K562 (cell line): Measurements from ENCODE around the gene TGFBR1. TPM values are rescaled to one million over a fixed set of nuclear protein-coding genes. Genes with fewer than 3 reads are reported as not detected.

ENCODE experiments used
- CEBPB ChIP-seq: fragments of 450-650 bp; IDR thresholded peaks from 2 replicates; pipeline ENCODE4 v1.6.1; 2016; ENCODE audit warnings: missing genetic modification characterization, missing compliant biosample characterization
- DACH1 ChIP-seq: fragments of 450-650 bp; IDR thresholded peaks from 2 replicates; pipeline ENCODE4 v1.6.1; 2018; ENCODE audit not compliant: partially characterized antibody
- E2F1 ChIP-seq: sonication (generic); formaldehyde crosslinking; IDR thresholded peaks from 2 replicates; pipeline ENCODE4 v1.8.1; 2023; ENCODE audit warnings: mild to moderate bottlenecking, missing genetic modification reagents, moderate library complexity
- ELK3 ChIP-seq: fragments of 450-650 bp; formaldehyde crosslinking; IDR thresholded peaks from 2 replicates; pipeline ENCODE4 v1.4.0; 2020; ENCODE audit warnings: mild to moderate bottlenecking
- FOXP1 ChIP-seq: sonication (generic); formaldehyde crosslinking; IDR thresholded peaks from 2 replicates; pipeline ENCODE4 v1.8.0; 2022; ENCODE audit warnings: mild to moderate bottlenecking, missing genetic modification reagents
- MCM2 ChIP-seq: fragments of 450-650 bp; IDR thresholded peaks from 2 replicates; pipeline ENCODE4 v1.6.1; 2017; ENCODE audit warnings: low read depth, mild to moderate bottlenecking
- NCOR1 ChIP-seq: fragments of 450-650 bp; IDR thresholded peaks from 2 replicates; pipeline ENCODE4 v1.6.1; 2016; ENCODE audit warnings: mild to moderate bottlenecking, moderate library complexity
- NFYB ChIP-seq: IDR thresholded peaks from 2 replicates; pipeline ENCODE4 v1.6.1; 2011; ENCODE audit warnings: mild to moderate bottlenecking, moderate library complexity; ENCODE audit not compliant: insufficient read length; ENCODE audit errors: extremely low read depth
- PBX2 ChIP-seq, 2 experiments: IDR thresholded peaks in 1 of 2; conservative IDR thresholded peaks in 1 of 2; 2 replicates each; pipeline ENCODE4 v1.6.1; 2016; ENCODE audit warnings: low read depth in 2 of 2, mild to moderate bottlenecking in 1 of 2, missing compliant biosample characterization in 1 of 2, missing genetic modification characterization in 1 of 2, moderate library complexity in 1 of 2
- RB1 ChIP-seq: fragments of 450-650 bp; IDR thresholded peaks from 2 replicates; pipeline ENCODE4 v1.6.1; 2017; ENCODE audit warnings: low read depth, mild to moderate bottlenecking
- SMAD4 ChIP-seq: fragments of 250-450 bp; sonication (Bioruptor Pico); conservative IDR thresholded peaks from 2 replicates; pipeline ENCODE4 v1.8.0; 2021; ENCODE audit warnings: inconsistent platforms, mild to moderate bottlenecking, moderate library complexity
- SREBF2 ChIP-seq: sonication (generic); formaldehyde crosslinking; IDR thresholded peaks from 2 replicates; pipeline ENCODE4 v1.4.0; 2020; ENCODE audit warnings: mild to moderate bottlenecking, missing genetic modification reagents
- TAF9B ChIP-seq: fragments of 450-650 bp; IDR thresholded peaks from 2 replicates; pipeline ENCODE4 v1.6.1; 2018; ENCODE audit warnings: mild to moderate bottlenecking; ENCODE audit not compliant: partially characterized antibody
- TARDBP ChIP-seq: fragments of 450-650 bp; IDR thresholded peaks from 2 replicates; pipeline ENCODE4 v1.6.1; 2016
- TGIF2 ChIP-seq: sonication (generic); formaldehyde crosslinking; IDR thresholded peaks from 2 replicates; pipeline ENCODE4 v1.8.1; 2022; ENCODE audit warnings: mild to moderate bottlenecking, missing genetic modification reagents, moderate library complexity
- ZBTB9 ChIP-seq: fragments of 450-650 bp; formaldehyde crosslinking; IDR thresholded peaks from 2 replicates; pipeline ENCODE4 v1.4.0; 2020; ENCODE audit warnings: mild to moderate bottlenecking, moderate library complexity
- ZNF609 ChIP-seq: sonication (generic); formaldehyde crosslinking; IDR thresholded peaks from 2 replicates; pipeline ENCODE4 v1.8.1; 2023; ENCODE audit warnings: missing genetic modification reagents, mild to moderate bottlenecking, borderline replicate concordance
- polyA plus RNA-seq, 8 experiments: library from polyadenylated mRNA; depleted of rRNA in 4 of 8; stranded (reverse) in 5 of 8; unstranded in 3 of 8; fragments of >200 nt; fragmentation: Nextera tagmentation in 2 of 8; fragmentation: Illumina TruSeq in 1 of 8; extraction: Ambion mirVana in 2 of 8; extraction: Trizol in 1 of 8; gene quantifications; 2 replicates each; pipeline versions ENCODE4 v1.2.1 to v1.2.3, GENCODE V29; 2011 to 2014; ENCODE audit warnings: inconsistent platforms in 1 of 8, missing spikeins in 1 of 8
- total RNA-seq, 7 experiments: library from RNA; depleted of rRNA in 6 of 7; stranded (reverse); fragments of >200 nt in 6 of 7; fragmentation: Illumina TruSeq in 2 of 7; extraction: Trizol in 2 of 7; gene quantifications; 2 replicates each; pipeline versions ENCODE4 v1.2.1 to v1.2.3, GENCODE V29; 2011 to 2021; ENCODE audit warnings: low replicate concordance in 1 of 7

The TGFBR1 gene
- total and polyA plus RNA-seq, 9 of the 15 experiments (the other 6 are each of a cell fraction or from before 2014, with no cell fraction given) = 15.5 to 62.4 (median 42.7) TPM

GRCh38 chr9:99137225-99137624 is 32.3 kb downstream of the TGFBR1 start (continued):
- TF ChIP-seq E2F1 (CRISPR knock-in tag) (no peak), DACH1 (no peak), RB1 (no peak), TGIF2 (CRISPR knock-in tag) (no peak), ZBTB9 (CRISPR knock-in tag) (no peak), ELK3 (CRISPR knock-in tag) (no peak), CEBPB (peak; percentile 43; the same call in 1 of the 2 replicates), TAF9B (no peak), ZNF609 (no peak), SREBF2 (CRISPR knock-in tag) (no peak), NFYB (no peak), NCOR1 (no peak), SMAD4 (CRISPR knock-in tag) (peak; percentile 36; the same call in 1 of the 2 replicates), TARDBP (no peak), MCM2 (no peak), FOXP1 (CRISPR knock-in tag) (no peak), PBX2 (CRISPR knock-in tag; IDR thresholded peaks at IDR 0.05; ENCODE audit: low read depth) (no peak), PBX2 (tag; conservative IDR thresholded peaks at IDR 0.05; ENCODE audit: low read depth) (peak; percentile 84)
